Transverse colon (tissue), 4 donors: ENCODE measurements around the gene FLYWCH1. TPM values are rescaled to one million over a fixed set of nuclear protein-coding genes. Genes with fewer than 3 reads are reported as not detected.

Source experiments
- DNase-seq: peaks from one replicate; pipeline ENCODE4 v3.0.0-alpha.2; 2019
- H3K27ac ChIP-seq, 4 donors: fragments of 200-600 bp; sonication (generic); 2 replicates each; pipeline ENCODE4 v1.5.1; 2016 to 2018; ENCODE audit warnings: inconsistent platforms in 4 of 4
- H3K27me3 ChIP-seq: fragments of 200-600 bp; sonication (generic); 2 replicates; pipeline ENCODE4 v1.5.1; 2017; ENCODE audit warnings: inconsistent platforms
- H3K36me3 ChIP-seq, 4 donors: fragments of 200-600 bp; sonication (generic); 2 replicates each; pipeline ENCODE4 v1.5.1; 2017 to 2019; ENCODE audit warnings: inconsistent platforms in 4 of 4
- H3K4me1 ChIP-seq, 4 donors: fragments of 200-600 bp; sonication (generic); 2 replicates each; pipeline ENCODE4 v1.5.1; 2017 to 2020; ENCODE audit warnings: inconsistent platforms in 4 of 4
- H3K4me3 ChIP-seq, 4 donors: fragments of 200-600 bp; sonication (generic); 1 replicate in 1 of 4; 2 replicates in 3 of 4; pipeline versions ENCODE4 v1.5.1 to v1.6.1; 2017 to 2019; ENCODE audit warnings: inconsistent platforms in 4 of 4
- H3K9me3 ChIP-seq, 2 donors: fragments of 200-600 bp; sonication (generic); 2 replicates each; pipeline ENCODE4 v1.5.1; 2017 to 2019; ENCODE audit warnings: inconsistent platforms in 2 of 2
- CTCF ChIP-seq, 5 experiments: fragments of 200-600 bp in 3 of 5; fragments of 450-650 bp in 2 of 5; sonication (generic) in 3 of 5; IDR thresholded peaks; 1 replicate in 2 of 5; 2 replicates in 3 of 5; pipeline ENCODE4 v1.5.1; 2016 to 2017; ENCODE audit warnings: antibody characterized with exemption in 5 of 5, inconsistent platforms in 3 of 5, mild to moderate bottlenecking in 2 of 5, moderate library complexity in 1 of 5
- EP300 ChIP-seq: sonication (generic); formaldehyde crosslinking; IDR thresholded peaks from one replicate; pipeline ENCODE4 v1.6.1; 2017; ENCODE audit warnings: antibody characterized with exemption, low read depth
- POLR2A ChIP-seq: fragments of 450-650 bp; IDR thresholded peaks from one replicate; pipeline ENCODE4 v1.6.1; 2016; ENCODE audit warnings: antibody characterized with exemption, mild to moderate bottlenecking, moderate library complexity
- POLR2AphosphoS5 ChIP-seq, 3 donors: sonication (generic); formaldehyde crosslinking; IDR thresholded peaks; one replicate each; pipeline ENCODE4 v1.6.1; 2016; ENCODE audit warnings: antibody characterized with exemption in 3 of 3
- WGBS, 2 donors: methylation state at CpG; one replicate each; pipeline ENCODE4 v1.1.5; 2018; ENCODE audit warnings: low coverage in 1 of 2; 5-methylcytosine and 5-hydroxymethylcytosine counted together
- in situ Hi-C, 4 donors: fragments of 200-750 bp; cut with MboI; loops; one replicate each; pipeline versions ENCODE4 v1.15.0 to v1.15.1; 2017; ENCODE audit warnings: low sequenced_read_pairs in 3 of 4, low pct_ligation_motif_present in 1 of 4, low pct_unique_long_range_greater_than_20kb in 1 of 4
- intact Hi-C: fragments of 100-400 bp; cut with DNase I; formaldehyde crosslinking; loops from one replicate; pipeline ENCODE4 v1.15.1; 2023; ENCODE audit warnings: low total_unique reads
- total RNA-seq, 4 donors: library from RNA; depleted of rRNA; stranded (reverse); fragments of >200 nt; gene quantifications; one replicate each; pipeline ENCODE4 v1.1.0, GENCODE V29; 2016

Gene FLYWCH1
- total RNA-seq, 4 donors from 2014 or later = 29.1 to 59.1 (median 34.6) TPM

- in situ Hi-C loops = no loop called here
- Histone ChIP-seq H3K9me3 (no peaks in the 10 kb centered on the region), H3K4me1 (peaks cover 0 to 25% (median 15%) of the 10 kb centered on the region in 4 donors), H3K36me3 (peaks cover 0 to 4% (median 0%) of the 10 kb centered on the region in 4 donors), H3K4me3 (no peak overlapping the region), H3K27ac (no peak overlapping the region), H3K27me3 (peaks cover 4% of the 10 kb centered on the region)
- intact Hi-C loops = no loop called here
- WGBS, 2 donors = 56 to 58% methylated on average over 5 of the region's 5 CpGs
- TF ChIP-seq CTCF (IDR thresholded peaks at IDR 0.05) (no peak), EP300 (no peak), POLR2A (no peak), POLR2AphosphoS5 (IDR thresholded peaks at IDR 0.05) (no peak)
- DNase-seq = no peak
These were observed 1.2 kb upstream of the FLYWCH1 start for GRCh38 chr16:2910441-2910969.

- in situ Hi-C loops (no loop called here), intact Hi-C loops (no loop called here)
- Histone ChIP-seq H3K4me1 (peaks cover 0 to 16% (median 7%) of the 10 kb centered on the region in 4 donors), H3K4me3 (peak overlapping the region; percentile 71 to 96 (median 84)), H3K9me3 (no peaks in the 10 kb centered on the region), H3K36me3 (peaks cover 0 to 11% (median 0%) of the 10 kb centered on the region in 4 donors), H3K27me3 (peaks cover 4% of the 10 kb centered on the region), H3K27ac (peak overlapping the region; percentile 87 to 94 (median 92))
- peak; percentile 51 for DNase-seq
- WGBS, 2 donors = 7 to 20% methylated on average over 11 to 33 of the region's 39 CpGs
- TF ChIP-seq POLR2AphosphoS5 (IDR thresholded peaks at IDR 0.05) (peak; percentile 15 to 42 (median 21)), EP300 (no peak), CTCF (IDR thresholded peaks at IDR 0.05) (no peak), POLR2A (peak; percentile 1)
These were observed 834 bp downstream of the FLYWCH1 start for GRCh38 chr16:2912330-2913199.

DNA sequence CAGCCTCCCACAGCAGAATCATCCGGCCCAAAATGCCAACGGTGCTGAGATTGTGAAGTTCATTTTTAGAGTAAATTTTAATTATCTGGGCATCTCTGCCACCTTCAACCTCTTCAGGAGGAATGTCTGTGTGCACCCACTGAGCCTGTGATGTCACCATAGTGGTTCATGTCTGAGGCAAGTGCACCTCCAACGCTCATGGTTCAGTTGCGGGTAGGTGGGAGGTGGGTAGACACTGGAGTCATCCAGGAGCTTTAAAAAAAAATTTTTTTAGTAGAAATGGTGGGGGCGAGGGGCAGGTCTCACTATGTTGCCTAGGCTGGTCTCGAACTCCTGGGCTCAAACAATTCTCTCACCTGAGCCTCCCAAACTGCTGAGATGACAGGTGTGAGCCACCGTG lies 1.9 kb downstream of the FLYWCH1 start:
- Histone ChIP-seq H3K27ac (no peak overlapping the region), H3K27me3 (peaks cover 4% of the 10 kb centered on the region), H3K4me3 (no peak overlapping the region), H3K9me3 (no peaks in the 10 kb centered on the region), H3K4me1 (peaks cover 0 to 16% (median 7%) of the 10 kb centered on the region in 4 donors), H3K36me3 (peaks cover 0 to 11% (median 0%) of the 10 kb centered on the region in 4 donors)
- DNase-seq = no peak
- 80 to 90% methylated on average over 1 to 7 of the region's 7 CpGs for WGBS, 2 donors
- TF ChIP-seq EP300 (no peak), CTCF (IDR thresholded peaks at IDR 0.05) (no peak), POLR2AphosphoS5 (IDR thresholded peaks at IDR 0.05) (no peak), POLR2A (no peak)
- in situ Hi-C loops (no loop called here), intact Hi-C loops (no loop called here)

DNA sequence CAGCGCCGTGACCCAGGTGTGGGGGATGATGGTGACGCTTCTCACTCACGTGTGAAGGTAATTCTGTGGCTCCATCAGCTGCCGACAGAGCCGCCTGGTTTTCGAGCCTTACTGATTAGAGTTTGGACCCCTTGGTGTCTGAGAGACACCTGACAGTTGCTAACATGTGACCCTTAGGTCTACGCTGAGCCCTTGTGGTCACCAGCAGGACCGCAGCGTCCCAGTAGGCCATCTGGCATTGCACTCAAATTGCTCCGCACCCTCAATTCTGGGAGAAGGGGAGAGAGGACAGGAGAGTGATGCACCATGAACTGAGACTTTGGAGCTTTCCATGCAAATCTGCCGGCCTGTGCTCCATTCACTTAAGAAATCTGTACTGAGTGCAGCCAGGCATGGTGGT lies 2.5 kb downstream of the FLYWCH1 start:
- intact Hi-C loops = no loop called here
- DNase-seq = no peak
- Histone ChIP-seq H3K27me3 (peaks cover 4% of the 10 kb centered on the region), H3K4me3 (no peak overlapping the region), H3K36me3 (peaks cover 0 to 11% (median 0%) of the 10 kb centered on the region in 4 donors), H3K9me3 (no peaks in the 10 kb centered on the region), H3K4me1 (peaks cover 0 to 16% (median 7%) of the 10 kb centered on the region in 4 donors), H3K27ac (no peak overlapping the region)
- no peak for TF ChIP-seq EP300
- WGBS, 2 donors = 88% methylated on average over 12 of the region's 12 CpGs; no CpG with 5 or more reads in 1 of the 2 donors
- in situ Hi-C loops = no loop called here
